Measurements from ENCODE around the gene TUBB. TPM values are rescaled to one million over a fixed set of nuclear protein-coding genes. Genes with fewer than 3 reads are reported as not detected.

TUBB gene
- total and polyA plus RNA-seq, 2 of the 8 experiments (the other 6 are each of a cell fraction or from before 2014, with no cell fraction given) = 1,880 to 3,022 TPM

- no peak for DNase-seq (ENCODE audit: low read depth in 1 of 2, low spot score in 2 of 2)
- 97% methylated on average over 8 of the region's 8 CpGs; no CpG with 5 or more reads in 1 of the 2 experiments for WGBS, 2 experiments (ENCODE audit: extremely low coverage in 1 of 2, insufficient coverage in 1 of 2, insufficient read length in 1 of 2, insufficient replicate concordance in 2 of 2, low coverage in 1 of 2, low lambda C conversion rate in 2 of 2, missing lambda C conversion rate in 1 of 2)
- Histone ChIP-seq H4K20me1 (replicated peaks in 1 of 2; ENCODE audit: control insufficient read depth in 1 of 2, insufficient read depth in 2 of 2, low read length in 2 of 2) (peaks cover 4% of the 10 kb centered on the region in 2 experiments), H3K27ac (ENCODE audit: low read depth, low read length) (no peak overlapping the region), H2BK15ac (ENCODE audit: low read length) (no peak overlapping the region), H3K4ac (replicated peaks; ENCODE audit: insufficient read length, low read depth, low read length) (no peak overlapping the region), H3K4me1 (replicated peaks in 1 of 4; ENCODE audit: control insufficient read depth in 3 of 4, insufficient read depth in 4 of 4, low read length in 3 of 4) (no peaks in the 10 kb centered on the region), H2BK12ac (ENCODE audit: low read depth, low read length) (no peak overlapping the region), H3K36me3 (ENCODE audit: control insufficient read depth in 2 of 4, insufficient read depth in 4 of 4, low read length in 3 of 4) (peaks cover 15 to 60% (median 37%) of the 10 kb centered on the region in 4 experiments), H3K56ac (replicated peaks; ENCODE audit: insufficient read length, low read depth, low read length) (no peak overlapping the region), H3K4me3 (ENCODE audit: extremely low read depth in 1 of 4, insufficient read depth in 2 of 4, low read depth in 3 of 4, low read length in 4 of 4) (no peak overlapping the region), H4K91ac (replicated peaks; ENCODE audit: insufficient read length, low read length) (no peak overlapping the region), H2BK20ac (ENCODE audit: low read length) (no peak overlapping the region), H3K14ac (ENCODE audit: insufficient read length) (no peak overlapping the region), H2AFZ (ENCODE audit: low read length) (no peak overlapping the region), H2AK5ac (ENCODE audit: low read depth, low read length) (no peak overlapping the region), H3K23me2 (ENCODE audit: low read depth, low read length) (no peaks in the 10 kb centered on the region), H3K79me1 (ENCODE audit: low read depth, low read length) (peaks cover 2% of the 10 kb centered on the region), H3K27me3 (replicated peaks in 1 of 4; ENCODE audit: control insufficient read depth in 3 of 4, extremely low read depth in 1 of 4, insufficient read depth in 3 of 4, low read length in 3 of 4) (no peaks in the 10 kb centered on the region), H3K9ac (replicated peaks in 1 of 4; ENCODE audit: extremely low read depth in 1 of 4, low read depth in 3 of 4, low read length in 3 of 4) (no peak overlapping the region), H3K9me3 (ENCODE audit: insufficient read depth in 2 of 2, low read depth in 1 of 2, low read length in 1 of 2) (no peaks in the 10 kb centered on the region), H2BK5ac (ENCODE audit: low read depth, low read length) (no peak overlapping the region), H2BK120ac (replicated peaks; ENCODE audit: low read depth, low read length) (no peak overlapping the region), H3K23ac (ENCODE audit: insufficient read length) (no peak overlapping the region), H3K4me2 (ENCODE audit: insufficient read depth in 1 of 2, low read depth in 2 of 2, low read length in 2 of 2) (no peak overlapping the region), H3K18ac (ENCODE audit: extremely low read depth, low read length) (no peak overlapping the region), H4K8ac (ENCODE audit: extremely low read depth, insufficient read depth, low read length) (no peak overlapping the region), H3K79me2 (ENCODE audit: control insufficient read depth in 1 of 2, insufficient read depth in 2 of 2, low read length in 2 of 2) (no peaks in the 10 kb centered on the region; a peak in 1 of 4 replicates), H4K5ac (ENCODE audit: insufficient read length, low read depth, low read length) (no peak overlapping the region)
- no peak for FAIRE-seq
- ChIA-PET CTCF (ENCODE audit: partially characterized antibody) (interaction anchor here (1.4 to 11.8 kb wide), 5 partner anchors 13 to 92 kb away, joined by 4 to 147 read pairs (median 7); partner anchors contain the start of gene DHX16), POLR2A (ENCODE audit: partially characterized antibody) (interaction anchor here (0.7 to 35.9 kb wide), 6 partner anchors 8 to 137 kb away, joined by 3 to 732 read pairs (median 6); partner anchors contain the start of genes MDC1, NRM and TUBB)
- TF ChIP-seq TAF7 (optimal IDR thresholded peaks at IDR 0.05; ENCODE audit: borderline replicate concordance, low read depth, low read length) (no peak), HDAC6 (IDR thresholded peaks at IDR 0.05; ENCODE audit: low read depth, low read length) (no peak), BCL11A (IDR thresholded peaks at IDR 0.05; ENCODE audit: low read depth in 2 of 2, low read length in 2 of 2) (no peak), SP2 (IDR thresholded peaks at IDR 0.05; ENCODE audit: low read length) (no peak)
Observed at GRCh38 chr6:30735668-30736314, 15.6 kb downstream of the TUBB start.
